Activated T-helper 1 cell treated with Interleukin-2 at 50 U/mL for 16 hours (primary cell): ENCODE results near the gene GLIS1.

Experiments used
- DNase-seq: peaks from one replicate; pipeline ENCODE4 v3.0.0-alpha.2; 2020; ENCODE audit warnings: low read depth

GLIS1 gene

GRCh38 chr1:53736290-53736689 is 2.7 kb downstream of the GLIS1 start:
- no peak for DNase-seq

DNA sequence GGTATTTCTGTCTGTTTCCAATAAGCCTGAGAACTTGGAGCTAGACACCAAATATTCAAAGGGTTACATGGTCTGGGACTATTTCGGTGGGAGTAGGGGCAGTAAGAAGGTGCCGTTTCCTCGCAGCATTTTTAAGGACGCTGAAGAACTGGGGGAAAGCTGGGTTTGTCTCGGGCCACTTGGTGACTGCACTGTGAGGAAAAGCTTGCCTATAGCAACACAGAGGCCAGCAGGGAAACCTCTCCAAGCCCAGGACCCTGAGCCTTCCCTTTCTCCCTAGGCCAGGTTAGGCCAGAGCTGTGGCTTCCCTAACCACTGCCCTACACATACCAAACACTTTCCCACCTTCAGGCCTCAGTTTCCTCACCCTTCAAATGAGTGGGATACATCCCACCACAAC is 3.3 kb downstream of the GLIS1 start:
- no peak for DNase-seq

DNA sequence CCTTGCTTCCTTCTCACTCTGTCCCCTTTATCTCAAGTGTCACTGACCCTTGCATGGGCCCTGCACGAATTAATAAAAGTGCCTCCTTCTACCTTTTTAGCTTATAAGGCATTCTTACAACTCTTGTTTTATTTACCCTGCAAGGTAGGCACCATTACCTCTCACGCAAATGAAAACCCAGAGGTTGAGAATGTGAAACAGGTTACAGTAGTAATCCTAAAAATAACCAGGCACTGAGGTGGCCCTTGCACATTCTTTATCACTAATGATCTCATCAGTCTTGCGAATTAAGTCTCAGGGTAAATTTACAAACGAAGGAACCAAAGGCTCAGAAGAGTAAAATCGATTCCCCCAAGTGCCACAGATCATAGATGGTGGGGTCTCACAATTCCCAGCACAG is 3.7 kb downstream of the GLIS1 start:
- DNase-seq = no peak

- DNase-seq = no peak
These were observed 4.2 kb downstream of the GLIS1 start for GRCh38 chr1:53734650-53735211.

DNA sequence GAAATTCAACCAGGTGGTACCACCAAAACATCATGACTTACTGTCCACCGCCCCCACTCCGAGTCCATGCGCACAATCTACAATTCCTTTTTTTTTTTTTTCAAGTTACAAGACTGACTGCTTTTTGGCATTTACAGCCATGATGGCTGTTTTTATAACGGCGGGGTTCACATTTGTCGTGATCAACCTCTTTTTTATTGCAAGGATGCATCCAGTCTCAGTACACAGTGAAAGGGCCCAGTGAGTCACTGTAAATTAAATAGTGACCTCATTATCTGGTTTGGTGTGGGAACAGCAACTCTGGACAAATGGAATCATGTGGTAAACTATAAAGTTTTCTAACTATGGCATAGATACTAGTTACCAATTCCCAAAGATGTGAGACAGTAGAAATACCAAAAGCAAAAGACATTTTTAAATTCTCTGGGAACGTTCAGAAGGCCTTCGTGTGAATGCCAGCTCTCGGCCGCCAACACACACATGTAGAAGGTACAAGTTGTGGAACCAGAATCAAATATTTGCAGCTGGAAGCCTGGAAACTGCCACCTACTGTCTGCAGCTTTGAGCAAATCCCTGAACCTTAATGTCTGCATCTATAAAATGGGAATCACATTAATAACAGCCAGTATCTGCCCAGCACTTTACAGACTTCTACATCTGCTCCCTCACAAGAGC is 4.9 kb downstream of the GLIS1 start:
- DNase-seq = no peak

GRCh38 chr1:53733447-53733931 is 5.5 kb downstream of the GLIS1 start:
- no peak for DNase-seq

DNA sequence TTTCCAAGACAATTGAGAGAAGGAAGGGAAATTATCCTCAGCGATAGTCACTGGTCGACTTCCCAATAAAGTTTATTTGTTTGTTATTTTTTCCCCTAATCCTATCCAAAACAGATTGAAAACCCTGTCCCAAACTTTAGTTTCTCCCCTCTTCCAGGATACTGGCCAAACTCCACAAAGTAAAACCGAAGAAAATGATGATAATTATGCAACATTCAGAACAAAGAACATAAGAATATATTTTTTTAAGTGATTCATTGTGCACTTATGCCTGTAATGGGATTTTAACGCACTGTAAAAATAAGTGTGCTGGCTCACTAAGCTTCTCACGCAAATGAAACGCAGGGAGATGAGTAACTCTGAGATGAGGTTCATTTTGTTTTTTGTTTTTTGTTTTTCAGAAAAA is 6.0 kb downstream of the GLIS1 start:
- DNase-seq = no peak

DNA sequence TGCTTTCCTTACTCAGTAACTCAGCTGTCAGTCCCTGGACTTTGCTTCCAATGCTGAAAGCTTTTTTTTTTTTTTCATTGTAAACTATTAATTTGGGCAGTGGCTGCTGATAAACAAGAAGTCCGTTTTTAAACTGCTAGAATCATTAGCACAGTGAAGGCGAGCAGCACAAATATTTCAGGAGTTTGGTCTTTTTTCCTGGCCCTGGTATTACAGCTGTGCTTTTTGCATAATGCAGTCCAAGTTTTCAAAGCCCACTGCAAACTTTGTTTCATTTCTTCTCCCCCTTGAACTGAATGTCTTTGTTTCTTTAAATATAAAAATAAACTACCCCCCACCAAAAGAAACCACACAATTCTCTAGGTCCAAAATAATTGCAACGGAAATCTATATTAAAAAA is 6.6 kb downstream of the GLIS1 start:
- no peak for DNase-seq

- no peak for DNase-seq
These were observed 7.1 kb downstream of the GLIS1 start for GRCh38 chr1:53731779-53732305.

- no peak for DNase-seq
These were observed 7.8 kb downstream of the GLIS1 start for GRCh38 chr1:53731043-53731600.

DNA sequence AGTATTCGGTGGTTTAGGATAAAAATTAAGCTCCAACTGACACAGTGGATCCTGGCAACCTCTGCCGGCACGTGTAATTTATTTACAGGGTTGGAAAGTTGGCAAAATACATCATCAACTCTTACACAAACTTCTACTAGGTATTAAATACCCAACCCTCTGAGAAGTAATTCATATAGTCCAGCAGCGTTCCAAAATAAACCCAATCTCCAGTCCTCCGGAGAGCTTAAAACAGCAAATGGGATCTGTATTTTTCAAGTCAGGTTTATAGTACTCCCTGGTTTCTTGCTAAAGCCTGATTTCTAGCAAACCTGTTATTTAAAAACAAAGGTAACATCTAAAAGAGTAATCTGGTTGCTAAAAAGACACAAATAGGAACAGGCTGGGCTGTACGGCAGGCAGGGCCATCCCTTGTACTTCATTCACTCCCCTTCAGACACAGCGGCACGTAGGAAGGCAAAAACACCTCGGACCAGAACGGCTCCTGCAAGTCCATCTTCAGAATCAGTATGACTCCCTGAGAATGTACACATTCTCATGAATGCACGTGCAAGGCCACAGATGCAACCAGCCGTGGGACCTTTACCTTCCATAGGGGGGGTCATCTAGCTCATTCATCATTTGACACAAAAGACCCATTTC is 8.6 kb downstream of the GLIS1 start:
- DNase-seq = no peak

DNA sequence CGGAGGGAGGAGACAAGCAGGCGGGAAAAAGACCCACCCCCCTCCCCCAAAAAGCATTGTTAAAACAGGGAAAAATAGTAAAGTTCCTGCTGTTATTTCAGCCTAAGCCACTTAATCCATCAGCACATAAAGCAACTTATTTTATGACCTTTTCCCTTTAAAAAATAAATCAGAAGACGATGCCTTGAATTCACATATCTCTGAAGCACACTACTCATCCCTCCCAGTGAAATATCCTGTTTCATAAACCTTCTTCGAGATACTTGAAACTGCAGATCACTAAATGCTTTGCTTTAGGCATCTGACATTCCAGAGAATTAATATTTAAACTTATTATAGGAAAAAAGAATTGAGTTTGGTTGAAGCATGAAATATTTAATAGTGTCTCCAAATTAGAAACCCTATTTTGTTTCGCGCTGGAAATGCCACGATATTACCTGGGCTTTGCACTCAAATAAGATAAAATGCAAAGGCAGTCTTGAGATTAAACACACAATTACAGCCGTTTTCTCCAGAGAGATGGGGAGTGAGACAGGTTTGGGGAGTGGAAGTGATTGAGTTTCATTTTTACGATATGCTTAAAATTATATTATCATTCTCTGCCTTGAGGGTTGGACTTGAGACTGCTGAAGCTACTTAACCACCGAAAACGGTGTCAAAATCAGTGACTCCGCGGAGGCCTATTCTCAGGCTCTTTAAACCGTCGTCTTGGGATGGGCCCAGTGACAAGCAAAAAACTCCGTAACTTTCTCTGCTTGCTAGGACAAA is 9.3 kb downstream of the GLIS1 start:
- DNase-seq = no peak

DNA sequence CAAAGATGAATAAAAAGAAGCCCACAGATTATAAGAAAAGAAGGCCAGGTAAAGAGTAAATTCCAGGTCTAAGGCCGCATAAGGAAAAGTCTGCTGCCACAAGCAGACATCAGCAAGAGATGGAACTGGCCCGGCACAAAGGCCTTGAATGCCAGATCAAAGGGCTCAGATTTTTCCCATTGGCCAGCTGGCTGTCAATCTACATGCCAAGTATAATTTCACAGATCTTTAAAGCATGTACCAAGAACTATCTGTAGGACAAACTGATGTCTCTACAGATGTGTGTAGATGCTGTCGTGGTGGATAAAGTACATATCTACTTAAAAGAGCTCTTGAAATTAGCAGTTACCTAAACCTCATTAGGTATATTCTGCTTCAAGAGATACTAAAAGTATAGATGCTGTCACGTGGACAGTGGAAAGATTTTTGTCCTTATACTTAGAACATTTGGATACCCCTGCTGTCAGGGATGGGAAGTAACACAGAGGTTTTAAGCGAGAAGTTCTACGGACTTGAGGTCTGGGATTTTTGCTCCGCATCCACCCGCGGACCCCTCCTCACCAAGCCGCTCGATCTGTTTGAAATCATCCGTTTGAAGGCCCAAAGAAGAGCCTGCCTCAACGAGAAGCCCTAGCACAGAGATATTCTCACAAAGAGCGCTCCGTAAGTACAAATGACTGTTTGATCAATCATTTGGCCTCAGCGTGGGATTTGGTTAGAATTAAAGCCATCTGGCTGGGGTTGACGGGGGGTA is 10.1 kb downstream of the GLIS1 start:
- DNase-seq = no peak

- DNase-seq = no peak
These were observed 10.8 kb downstream of the GLIS1 start for GRCh38 chr1:53728196-53728595.

DNA sequence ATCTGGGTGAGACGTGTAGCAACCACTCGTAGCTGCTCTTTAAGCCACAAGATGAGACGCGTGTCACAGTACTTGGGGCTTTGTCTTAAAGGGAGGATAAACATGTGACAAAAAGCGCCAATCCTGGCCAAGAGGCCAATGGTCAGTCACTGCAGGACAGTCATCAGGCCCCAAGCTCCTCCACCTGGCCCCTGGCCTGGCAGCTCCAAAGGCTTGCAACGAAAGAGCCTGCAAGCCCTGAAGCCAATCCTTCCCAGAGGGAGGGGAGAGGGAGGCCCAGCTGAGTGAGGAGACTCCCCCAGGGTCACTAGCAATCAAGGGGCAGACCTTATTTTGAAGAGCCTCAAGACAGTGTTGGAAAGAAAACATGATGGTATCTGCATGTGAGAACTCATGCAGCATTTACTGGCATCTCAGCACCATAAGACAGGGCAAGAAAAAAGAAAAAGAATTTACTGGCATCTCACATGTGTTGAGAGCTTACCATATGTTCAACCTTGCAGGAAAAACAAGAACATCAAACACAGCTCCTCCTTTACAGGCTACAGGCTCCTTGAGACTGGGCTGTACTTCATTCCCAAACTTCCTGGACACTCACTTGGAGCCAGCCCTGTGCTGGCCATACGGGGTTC is 11.4 kb downstream of the GLIS1 start:
- DNase-seq = no peak

DNA sequence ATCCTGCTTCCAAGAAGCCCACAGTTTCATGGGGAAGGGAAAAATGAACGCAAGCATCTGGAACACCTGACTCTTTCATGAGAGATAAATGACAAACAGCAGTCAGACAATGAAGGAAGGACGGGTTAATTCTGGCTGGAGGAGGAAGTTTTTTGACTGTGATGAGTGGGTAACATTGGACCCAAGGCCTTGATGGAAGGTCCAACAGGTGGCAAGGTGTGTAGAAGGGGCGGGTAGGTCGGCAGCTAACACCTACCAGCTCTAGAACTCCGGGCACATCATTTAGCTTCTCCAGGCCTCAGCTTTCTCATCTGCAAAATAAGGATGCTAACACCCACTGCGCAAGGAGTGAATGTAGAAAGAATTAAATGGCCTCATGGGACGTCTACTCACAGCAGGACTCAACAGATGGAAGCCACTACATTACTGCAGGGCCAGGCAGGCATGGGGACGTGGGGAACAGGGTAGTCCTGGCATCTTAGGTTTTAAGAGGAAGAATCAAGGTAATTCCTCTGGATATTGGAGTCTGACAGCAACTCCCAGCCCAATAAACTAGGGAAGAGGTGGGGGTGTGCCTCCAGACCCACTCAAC is 12.9 kb downstream of the GLIS1 start:
- DNase-seq = no peak

GRCh38 chr1:53725238-53725689 is 13.7 kb downstream of the GLIS1 start:
- no peak for DNase-seq

- DNase-seq = no peak
These were observed 16.9 kb downstream of the GLIS1 start for GRCh38 chr1:53722025-53722424.

DNA sequence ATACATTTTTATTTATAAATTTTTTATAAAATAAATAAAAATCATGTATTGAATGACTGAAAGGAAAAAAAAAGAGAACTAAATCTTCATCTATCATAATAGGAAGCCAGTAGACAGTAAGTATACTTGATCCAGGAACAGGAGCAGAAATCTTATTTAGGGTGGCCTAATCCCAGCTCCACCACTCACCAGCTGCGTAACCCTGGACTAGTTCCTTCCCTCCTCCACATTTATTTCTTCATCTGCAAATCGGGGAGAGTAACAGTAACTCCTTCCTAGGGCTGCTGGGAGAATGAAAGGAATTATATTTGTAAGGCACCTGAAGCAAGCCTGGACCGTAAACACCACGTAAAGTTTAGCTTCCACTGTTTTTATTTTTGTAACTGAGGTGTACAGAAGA is 17.9 kb downstream of the GLIS1 start:
- DNase-seq = no peak

GRCh38 chr1:53719469-53719868 is 19.5 kb downstream of the GLIS1 start:
- DNase-seq = no peak

- DNase-seq = no peak
These were observed 20.5 kb downstream of the GLIS1 start for GRCh38 chr1:53718443-53718842.
